ENCODE results near the gene NEUROG2.
"Not testable (repeated sequence)": the region's sequence is repeated elsewhere in the genome, so short reads cannot be mapped to it uniquely, and the experiment has no call there.

The NEUROG2 gene

GRCh38 chr4:112516066-112516470 lies at the start of gene NEUROG2:
TSS of gene NEUROG2 (minus strand) at chr4:112516180. CDS start at chr4:112515475, 705 bp downstream.
- no peak within 1 kb of the TSS for H3K27ac ChIP-seq
- TF ChIP-seq CTCF (conservative IDR thresholded peaks at IDR 0.05) (no peak), ZFX (IDR thresholded peaks at IDR 0.05) (no peak)

- TF ChIP-seq CTCF (conservative IDR thresholded peaks at IDR 0.05) (peak; percentile 6; the same call in 1 of the 2 replicates), ZFX (IDR thresholded peaks at IDR 0.05) (no peak)
- no peak overlapping the region for H3K27ac ChIP-seq
Observed at GRCh38 chr4:112564706-112565270, 48.8 kb upstream of the NEUROG2 start.

GRCh38 chr4:112563431-112564200 lies 47.6 kb upstream of the NEUROG2 start:
- TF ChIP-seq CTCF (conservative IDR thresholded peaks at IDR 0.05) (no peak), ZFX (IDR thresholded peaks at IDR 0.05) (no peak)
- H3K27ac ChIP-seq: no peak overlapping the region

GRCh38 chr4:112562254-112562879 lies 46.4 kb upstream of the NEUROG2 start:
- no peak for TF ChIP-seq CTCF (conservative IDR thresholded peaks at IDR 0.05)
- no peak for TF ChIP-seq ZFX (IDR thresholded peaks at IDR 0.05)
- no peak overlapping the region for H3K27ac ChIP-seq

GRCh38 chr4:112560084-112560483 lies 44.1 kb upstream of the NEUROG2 start:
- no peak overlapping the region for H3K27ac ChIP-seq
- TF ChIP-seq ZFX (IDR thresholded peaks at IDR 0.05) (no peak), CTCF (conservative IDR thresholded peaks at IDR 0.05) (no peak)

GRCh38 chr4:112559053-112559452 lies 43.1 kb upstream of the NEUROG2 start:
- no peak for TF ChIP-seq ZFX (IDR thresholded peaks at IDR 0.05)
- H3K27ac ChIP-seq: no peak overlapping the region

- no peak overlapping the region for H3K27ac ChIP-seq
- TF ChIP-seq CTCF (conservative IDR thresholded peaks at IDR 0.05) (no peak), ZFX (IDR thresholded peaks at IDR 0.05) (no peak)
Observed at GRCh38 chr4:112557676-112558411, 41.9 kb upstream of the NEUROG2 start.

- H3K27ac ChIP-seq: not testable (repeated sequence)
Observed at GRCh38 chr4:112554271-112554670, 38.3 kb upstream of the NEUROG2 start.
